ENCODE results near the gene FBXO36. TPM values are rescaled to one million over a fixed set of nuclear protein-coding genes. Genes with fewer than 3 reads are reported as not detected.
A peak's percentile ranks its signal among the peaks of the same experiment; 100 is the strongest.

The FBXO36 gene, protein sequence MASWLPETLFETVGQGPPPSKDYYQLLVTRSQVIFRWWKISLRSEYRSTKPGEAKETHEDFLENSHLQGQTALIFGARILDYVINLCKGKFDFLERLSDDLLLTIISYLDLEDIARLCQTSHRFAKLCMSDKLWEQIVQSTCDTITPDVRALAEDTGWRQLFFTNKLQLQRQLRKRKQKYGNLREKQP
- total RNA-seq (2022): 0.42 and 0.83 TPM in 2 replicates
- Bru-seq, nascent RNA: percentile 42 among the genes with signal in this experiment
- percentile 36 among the genes with signal in this experiment for BruChase-seq, experiment 1, labeled RNA remaining after a 6-hour chase
- BruChase-seq, experiment 2, labeled RNA remaining after a 2-hour chase: percentile 37 among the genes with signal in this experiment
- long read RNA-seq, partial matches to known transcripts: 1 of 6 reads
- long read RNA-seq, other reads (novel, unspliced or antisense): 1 of 6 reads

DNA sequence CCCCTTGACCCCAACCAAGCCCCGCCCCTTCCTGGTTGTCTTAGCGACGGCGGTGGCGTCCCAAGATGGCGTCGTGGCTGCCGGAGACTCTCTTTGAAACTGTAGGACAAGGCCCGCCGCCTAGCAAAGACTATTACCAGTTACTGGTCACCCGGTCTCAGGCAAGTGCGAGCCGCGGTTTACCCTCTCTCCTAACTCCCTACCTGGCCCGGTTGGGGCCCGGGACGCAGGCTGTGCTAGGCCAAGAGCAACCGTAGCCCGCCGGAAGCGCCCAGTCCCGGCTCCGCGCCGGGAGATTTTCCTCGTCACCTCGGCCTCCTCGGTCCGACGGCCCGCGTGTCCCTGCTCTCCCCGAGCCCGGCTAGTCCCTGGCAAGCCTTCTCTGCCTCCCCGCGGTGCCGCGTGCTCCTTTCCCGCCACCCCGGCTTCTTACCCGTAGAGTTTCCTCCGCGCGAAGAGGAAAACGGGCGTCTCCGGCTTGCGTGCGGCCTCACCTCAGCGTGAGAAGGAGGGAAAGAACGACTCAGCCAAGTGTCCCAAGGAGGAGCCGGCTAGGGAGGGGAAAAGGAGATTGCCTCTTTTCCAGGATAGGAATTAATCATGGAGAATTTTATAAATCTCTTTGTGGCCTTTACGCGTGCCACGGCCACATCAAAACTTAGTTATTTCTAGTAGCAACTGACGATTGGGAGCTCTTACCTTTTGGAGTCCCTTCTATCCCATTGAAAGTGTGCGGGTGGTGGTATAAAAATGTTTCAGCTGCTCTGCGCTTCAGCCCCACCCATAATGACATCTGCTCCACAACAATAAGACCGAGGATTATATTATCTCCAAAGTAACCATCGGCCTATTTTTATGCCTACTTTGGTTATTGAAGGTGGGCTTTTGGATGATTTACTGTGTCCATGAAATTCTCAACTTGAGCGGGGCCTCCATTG is at the start of gene FBXO36:
TSS of gene FBXO36 (plus strand) at position 55 of the 938 bp plus-strand sequence. CDS start at position 66, 11 bp downstream.
- H3K27ac Mint-ChIP-seq (ENCODE audit: unreplicated experiment): peak within 1 kb of the TSS; percentile 87
- CTCF ChIA-PET: no interaction called here
- peak within 1 kb of the TSS; percentile 95 for H3K4me3 Mint-ChIP-seq (ENCODE audit: low read depth, unreplicated experiment)
- peaks cover 15% of the 10 kb centered on the region for H3K4me1 Mint-ChIP-seq (ENCODE audit: low read depth, unreplicated experiment)
- no peaks in the 10 kb centered on the region for H3K27me3 Mint-ChIP-seq (ENCODE audit: unreplicated experiment)
- intact Hi-C loops (cut with micrococcal nuclease; ENCODE audit: unreplicated experiment): no loop called here
- H3K9me3 Mint-ChIP-seq (ENCODE audit: low read depth, unreplicated experiment): no peaks in the 10 kb centered on the region
- peak; percentile 88 for DNase-seq
- H3K36me3 Mint-ChIP-seq (ENCODE audit: insufficient read depth, unreplicated experiment): peaks cover 42% of the 10 kb centered on the region
- TF ChIP-seq, protein P1, sequence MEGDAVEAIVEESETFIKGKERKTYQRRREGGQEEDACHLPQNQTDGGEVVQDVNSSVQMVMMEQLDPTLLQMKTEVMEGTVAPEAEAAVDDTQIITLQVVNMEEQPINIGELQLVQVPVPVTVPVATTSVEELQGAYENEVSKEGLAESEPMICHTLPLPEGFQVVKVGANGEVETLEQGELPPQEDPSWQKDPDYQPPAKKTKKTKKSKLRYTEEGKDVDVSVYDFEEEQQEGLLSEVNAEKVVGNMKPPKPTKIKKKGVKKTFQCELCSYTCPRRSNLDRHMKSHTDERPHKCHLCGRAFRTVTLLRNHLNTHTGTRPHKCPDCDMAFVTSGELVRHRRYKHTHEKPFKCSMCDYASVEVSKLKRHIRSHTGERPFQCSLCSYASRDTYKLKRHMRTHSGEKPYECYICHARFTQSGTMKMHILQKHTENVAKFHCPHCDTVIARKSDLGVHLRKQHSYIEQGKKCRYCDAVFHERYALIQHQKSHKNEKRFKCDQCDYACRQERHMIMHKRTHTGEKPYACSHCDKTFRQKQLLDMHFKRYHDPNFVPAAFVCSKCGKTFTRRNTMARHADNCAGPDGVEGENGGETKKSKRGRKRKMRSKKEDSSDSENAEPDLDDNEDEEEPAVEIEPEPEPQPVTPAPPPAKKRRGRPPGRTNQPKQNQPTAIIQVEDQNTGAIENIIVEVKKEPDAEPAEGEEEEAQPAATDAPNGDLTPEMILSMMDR (IDR thresholded peaks at IDR 0.05; ENCODE audit: unreplicated experiment): no peak
- no TSS peak for BruUV-seq (replicated peaks)

DNA sequence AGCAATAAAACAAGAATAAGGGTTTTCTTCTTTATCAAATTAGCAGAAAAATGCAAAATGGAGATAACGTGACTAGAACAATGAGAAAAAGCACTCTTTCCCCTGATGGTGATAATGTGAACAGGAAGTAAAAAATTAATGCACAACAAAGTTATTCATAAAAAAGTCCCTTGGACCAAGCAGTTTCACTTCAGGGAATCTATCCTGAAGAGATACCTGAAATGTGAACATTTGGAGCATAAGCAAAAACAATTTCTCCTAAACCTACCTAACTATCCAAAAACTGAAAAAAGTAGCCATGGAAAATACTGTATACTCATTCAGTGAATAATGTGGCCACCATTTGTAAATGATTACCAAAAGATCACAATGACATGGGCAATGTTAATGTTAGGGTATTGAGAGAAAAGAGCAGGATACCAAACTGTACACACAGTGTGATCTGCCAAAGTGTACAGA is 49.2 kb upstream of the FBXO36 start:
- CTCF ChIA-PET: no interaction called here
- Mint-ChIP-seq H3K4me3 (ENCODE audit: low read depth, unreplicated experiment) (no peak overlapping the region), H3K36me3 (ENCODE audit: insufficient read depth, unreplicated experiment) (peaks cover 22% of the 10 kb centered on the region), H3K9me3 (ENCODE audit: low read depth, unreplicated experiment) (no peaks in the 10 kb centered on the region), H3K27me3 (ENCODE audit: unreplicated experiment) (no peaks in the 10 kb centered on the region), H3K4me1 (ENCODE audit: low read depth, unreplicated experiment) (peaks cover 21% of the 10 kb centered on the region), H3K27ac (ENCODE audit: unreplicated experiment) (peak overlapping the region; percentile 57)
- intact Hi-C loops (cut with micrococcal nuclease; ENCODE audit: unreplicated experiment): no loop called here
- DNase-seq: no peak
- no TSS peak for BruUV-seq (replicated peaks)
- TF ChIP-seq, protein P1 (IDR thresholded peaks at IDR 0.05; ENCODE audit: unreplicated experiment): no peak

DNA sequence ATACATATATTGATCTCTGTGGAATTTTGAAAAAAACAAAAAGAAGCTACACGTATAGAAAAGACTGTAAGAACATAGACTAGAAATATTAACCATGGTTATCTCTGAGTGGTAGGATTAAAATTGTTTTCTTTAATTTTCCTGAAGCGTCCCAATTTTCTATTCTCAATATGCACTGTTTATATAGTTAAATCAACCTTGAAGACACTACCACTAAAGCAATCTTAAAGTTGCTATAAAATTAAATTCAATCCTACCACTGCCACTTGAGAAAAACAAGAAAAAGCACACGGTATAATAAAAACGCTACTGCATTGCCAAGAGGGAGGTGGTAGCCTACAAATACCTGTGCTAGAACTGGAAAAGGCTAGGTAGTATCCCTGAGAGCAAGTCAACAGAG is 47.7 kb upstream of the FBXO36 start:
- Mint-ChIP-seq H3K9me3 (ENCODE audit: low read depth, unreplicated experiment) (no peaks in the 10 kb centered on the region), H3K36me3 (ENCODE audit: insufficient read depth, unreplicated experiment) (peaks cover 26% of the 10 kb centered on the region), H3K27me3 (ENCODE audit: unreplicated experiment) (no peaks in the 10 kb centered on the region), H3K27ac (ENCODE audit: unreplicated experiment) (no peak overlapping the region), H3K4me3 (ENCODE audit: low read depth, unreplicated experiment) (no peak overlapping the region), H3K4me1 (ENCODE audit: low read depth, unreplicated experiment) (peaks cover 15% of the 10 kb centered on the region)
- intact Hi-C loops (cut with micrococcal nuclease; ENCODE audit: unreplicated experiment): no loop called here
- CTCF ChIA-PET: no interaction called here
- no peak for DNase-seq
- BruUV-seq (replicated peaks): no TSS peak
- TF ChIP-seq, protein P1 (IDR thresholded peaks at IDR 0.05; ENCODE audit: unreplicated experiment): no peak

DNA sequence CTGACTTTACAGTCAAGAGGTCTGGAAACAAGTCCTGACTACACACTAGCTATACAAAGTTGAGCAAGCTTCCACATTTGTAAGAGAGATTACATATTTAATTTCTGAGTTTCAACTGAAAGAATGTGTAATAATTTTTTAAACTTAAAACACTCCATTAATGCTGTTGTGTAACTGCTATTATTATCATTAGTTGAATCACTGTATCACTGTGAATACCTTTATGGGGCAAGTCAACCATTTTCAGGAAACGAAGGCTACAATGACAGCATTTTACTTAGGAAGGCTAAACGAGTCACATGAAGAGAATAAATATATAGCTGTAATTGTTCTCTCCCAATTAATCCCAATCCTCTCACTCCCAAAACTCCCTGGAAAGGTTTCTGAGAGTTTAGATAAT is 46.8 kb upstream of the FBXO36 start:
- TF ChIP-seq, protein P1 (IDR thresholded peaks at IDR 0.05; ENCODE audit: unreplicated experiment): no peak
- H3K9me3 Mint-ChIP-seq (ENCODE audit: low read depth, unreplicated experiment): no peaks in the 10 kb centered on the region
- H3K27ac Mint-ChIP-seq (ENCODE audit: unreplicated experiment): no peak overlapping the region
- intact Hi-C loops (cut with micrococcal nuclease; ENCODE audit: unreplicated experiment): no loop called here
- CTCF ChIA-PET: interaction anchor here (1.3 kb wide), 1 partner anchor 44 kb away, joined by 3 read pairs; no protein-coding TSS in a partner anchor
- no peaks in the 10 kb centered on the region for H3K27me3 Mint-ChIP-seq (ENCODE audit: unreplicated experiment)
- peaks cover 31% of the 10 kb centered on the region for H3K36me3 Mint-ChIP-seq (ENCODE audit: insufficient read depth, unreplicated experiment)
- peaks cover 13% of the 10 kb centered on the region for H3K4me1 Mint-ChIP-seq (ENCODE audit: low read depth, unreplicated experiment)
- H3K4me3 Mint-ChIP-seq (ENCODE audit: low read depth, unreplicated experiment): no peak overlapping the region
- no TSS peak for BruUV-seq (replicated peaks)
- DNase-seq: no peak
